CD4-positive, alpha-beta T cell (primary cell): ENCODE measurements around the gene ADARB2. TPM values are rescaled to one million over a fixed set of nuclear protein-coding genes. Genes with fewer than 3 reads are reported as not detected.

Experiments used
- ATAC-seq: fragments of 200-7000 bp; cut with Tn5 transposase; one replicate; pipeline ENCODE4 v1.10.0; 2022; ENCODE audit warnings: mild to moderate bottlenecking; ENCODE audit not compliant: poor library complexity
- CTCF ChIA-PET: fragments of 350-600 bp; sonication (Branson Sonifier 250); formaldehyde crosslinking; loops from one replicate; lab custom pipeline; 2021; ENCODE audit warnings: antibody characterized with exemption, inconsistent platforms; lab: Charles Lee
- POLR2A ChIA-PET: fragments of 350-600 bp; sonication (Branson Sonifier 250); formaldehyde crosslinking; loops from one replicate; lab custom pipeline; 2021; ENCODE audit warnings: antibody characterized with exemption, inconsistent platforms; lab: Charles Lee
- DNase-seq, 14 experiments: peaks; one replicate each; pipeline ENCODE4 v3.0.0-alpha.2; 2013 to 2020; ENCODE audit warnings: mixed read lengths in 2 of 14
- H3K27ac ChIP-seq, 2 donors: one replicate each; pipeline versions ENCODE4 v1.5.1 to v1.7.0; 2013; ENCODE audit warnings: low read length in 2 of 2, low read depth in 1 of 2, mild to moderate bottlenecking in 1 of 2
- H3K27me3 ChIP-seq, 2 experiments: 1 replicate in 1 of 2; 2 replicates in 1 of 2; pipeline versions ENCODE4 v1.6.1 to v1.7.0; 2013; ENCODE audit warnings: low read length in 2 of 2, control low read depth in 1 of 2, mild to moderate bottlenecking in 1 of 2, moderate library complexity in 1 of 2; ENCODE audit not compliant: insufficient read depth in 2 of 2, control insufficient read depth in 1 of 2
- H3K36me3 ChIP-seq: one replicate; pipeline ENCODE4 v1.6.1; 2013; ENCODE audit warnings: low read length, control low read depth; ENCODE audit not compliant: insufficient read depth
- H3K4me1 ChIP-seq: one replicate; pipeline ENCODE4 v1.6.1; 2013; ENCODE audit warnings: low read length, control low read depth; ENCODE audit not compliant: insufficient read depth
- H3K4me3 ChIP-seq: one replicate; pipeline ENCODE4 v1.5.1; 2013; ENCODE audit warnings: mild to moderate bottlenecking, low read length, moderate library complexity
- H3K9me3 ChIP-seq, 2 experiments: 1 replicate in 1 of 2; 2 replicates in 1 of 2; pipeline versions ENCODE4 v1.6.1 to v1.7.0; 2013; ENCODE audit warnings: low read length in 2 of 2, mild to moderate bottlenecking in 2 of 2, control low read depth in 1 of 2, moderate library complexity in 1 of 2; ENCODE audit not compliant: control insufficient read depth in 1 of 2, insufficient read depth in 1 of 2
- H3K27ac Mint-ChIP-seq: one replicate; pipeline ENCODE4 v1.8.0; 2020; ENCODE audit warnings: mixed read lengths
- H3K27me3 Mint-ChIP-seq: one replicate; pipeline ENCODE4 v1.8.0; 2021; ENCODE audit warnings: mixed read lengths
- H3K36me3 Mint-ChIP-seq: one replicate; pipeline ENCODE4 v1.8.0; 2021; ENCODE audit warnings: low read depth, mixed read lengths
- H3K4me1 Mint-ChIP-seq: one replicate; pipeline ENCODE4 v1.8.0; 2021; ENCODE audit warnings: low read depth, mixed read lengths
- H3K4me3 Mint-ChIP-seq: one replicate; pipeline ENCODE4 v1.8.0; 2020; ENCODE audit warnings: mild to moderate bottlenecking, mixed read lengths
- H3K9me3 Mint-ChIP-seq: one replicate; pipeline ENCODE4 v1.8.0; 2020; ENCODE audit warnings: mixed read lengths
- intact Hi-C, 2 experiments: fragments of 100-400 bp; cut with DNase I in 1 of 2; cut with micrococcal nuclease in 1 of 2; formaldehyde crosslinking; loops; one replicate each; pipeline versions ENCODE4 v1.15.1 to v1.9.0; 2023 to 2025; cut with DNase I, micrococcal nuclease
- total RNA-seq, 174 experiments: library from RNA in 2 of 174; stranded (reverse) in 2 of 174; gene quantifications; one replicate each; pipeline ENCODE4 v1.2.3 and lab custom pipeline; 2021 to 2026
- TF ChIP-seq, protein P1 (sequence below): fragments of 200-600 bp; IDR thresholded peaks from one replicate; pipeline ENCODE4 v1.8.0; 2022; ENCODE audit warnings: antibody characterized with exemption, mild to moderate bottlenecking

Gene ADARB2
- total RNA-seq, 2 experiments from 2014 or later, result 0.14 TPM; not detected in 1

GRCh38 chr10:1474376-1475097, 262.8 kb downstream of the ADARB2 start:
- Histone ChIP-seq H3K36me3 (no peaks in the 10 kb centered on the region), H3K4me3 (no peak overlapping the region), H3K9me3 (peaks cover 0 to 20% of the 10 kb centered on the region in 2 experiments), H3K27me3 (no peaks in the 10 kb centered on the region), H3K4me1 (no peaks in the 10 kb centered on the region), H3K27ac (no peak overlapping the region)
- DNase-seq, result no peak
- ChIA-PET POLR2A (no interaction called here), CTCF (no interaction called here)
- no peaks in the 10 kb centered on the region for H3K4me1 Mint-ChIP-seq
- peaks cover 12% of the 10 kb centered on the region for H3K27me3 Mint-ChIP-seq
- no peak overlapping the region for H3K27ac Mint-ChIP-seq
- no peak overlapping the region for H3K4me3 Mint-ChIP-seq
- no peaks in the 10 kb centered on the region for H3K36me3 Mint-ChIP-seq
- no peaks in the 10 kb centered on the region for H3K9me3 Mint-ChIP-seq
- intact Hi-C loops, result no loop called here
- TF ChIP-seq, protein P1, sequence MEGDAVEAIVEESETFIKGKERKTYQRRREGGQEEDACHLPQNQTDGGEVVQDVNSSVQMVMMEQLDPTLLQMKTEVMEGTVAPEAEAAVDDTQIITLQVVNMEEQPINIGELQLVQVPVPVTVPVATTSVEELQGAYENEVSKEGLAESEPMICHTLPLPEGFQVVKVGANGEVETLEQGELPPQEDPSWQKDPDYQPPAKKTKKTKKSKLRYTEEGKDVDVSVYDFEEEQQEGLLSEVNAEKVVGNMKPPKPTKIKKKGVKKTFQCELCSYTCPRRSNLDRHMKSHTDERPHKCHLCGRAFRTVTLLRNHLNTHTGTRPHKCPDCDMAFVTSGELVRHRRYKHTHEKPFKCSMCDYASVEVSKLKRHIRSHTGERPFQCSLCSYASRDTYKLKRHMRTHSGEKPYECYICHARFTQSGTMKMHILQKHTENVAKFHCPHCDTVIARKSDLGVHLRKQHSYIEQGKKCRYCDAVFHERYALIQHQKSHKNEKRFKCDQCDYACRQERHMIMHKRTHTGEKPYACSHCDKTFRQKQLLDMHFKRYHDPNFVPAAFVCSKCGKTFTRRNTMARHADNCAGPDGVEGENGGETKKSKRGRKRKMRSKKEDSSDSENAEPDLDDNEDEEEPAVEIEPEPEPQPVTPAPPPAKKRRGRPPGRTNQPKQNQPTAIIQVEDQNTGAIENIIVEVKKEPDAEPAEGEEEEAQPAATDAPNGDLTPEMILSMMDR, result no peak
- ATAC-seq, result no peak

DNA sequence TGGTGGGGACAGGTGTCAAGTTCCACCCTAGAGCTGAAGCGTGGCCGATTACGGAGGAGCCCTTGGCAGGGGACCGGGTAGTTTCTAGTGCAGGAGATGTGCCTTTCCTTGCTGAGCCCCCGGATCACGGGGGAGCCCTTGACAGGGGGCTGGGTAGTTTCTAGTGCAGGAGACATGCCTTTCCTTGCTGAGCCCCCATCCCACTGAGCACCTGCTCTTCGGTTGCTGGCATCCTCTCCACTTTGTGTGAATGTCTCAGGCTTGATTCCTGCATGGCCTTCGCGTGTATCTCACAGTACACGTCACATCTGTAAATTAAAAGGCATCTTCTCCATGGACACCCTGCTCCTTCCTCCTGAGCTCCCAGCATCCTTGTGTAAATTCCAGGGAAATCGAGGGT, 263.5 kb downstream of the ADARB2 start:
- Histone ChIP-seq H3K9me3 (peaks cover 0 to 20% of the 10 kb centered on the region in 2 experiments), H3K27ac (no peak overlapping the region), H3K36me3 (no peaks in the 10 kb centered on the region), H3K4me1 (no peaks in the 10 kb centered on the region), H3K27me3 (no peaks in the 10 kb centered on the region), H3K4me3 (no peak overlapping the region)
- ATAC-seq (no peak), DNase-seq (no peak)
- Mint-ChIP-seq H3K4me1 (no peaks in the 10 kb centered on the region), H3K36me3 (no peaks in the 10 kb centered on the region), H3K27ac (no peak overlapping the region), H3K9me3 (no peaks in the 10 kb centered on the region), H3K4me3 (no peak overlapping the region), H3K27me3 (peaks cover 12% of the 10 kb centered on the region)
- CTCF ChIA-PET, result no interaction called here
- intact Hi-C loops, result no loop called here
- POLR2A ChIA-PET, result no interaction called here
- TF ChIP-seq, protein P1, result no peak

GRCh38 chr10:1472178-1472958, 265.0 kb downstream of the ADARB2 start:
- Histone ChIP-seq H3K4me3 (no peak overlapping the region), H3K36me3 (no peaks in the 10 kb centered on the region), H3K4me1 (no peaks in the 10 kb centered on the region), H3K9me3 (peaks cover 0 to 15% of the 10 kb centered on the region in 2 experiments), H3K27ac (no peak overlapping the region), H3K27me3 (no peaks in the 10 kb centered on the region)
- intact Hi-C loops, result no loop called here
- no peaks in the 10 kb centered on the region for H3K9me3 Mint-ChIP-seq
- ChIA-PET POLR2A (no interaction called here), CTCF (no interaction called here)
- no peak for DNase-seq
- ATAC-seq, result no peak
- no peak overlapping the region for H3K27ac Mint-ChIP-seq
- H3K27me3 Mint-ChIP-seq, result peaks cover 11% of the 10 kb centered on the region
- TF ChIP-seq, protein P1, result no peak
- no peaks in the 10 kb centered on the region for H3K36me3 Mint-ChIP-seq
- H3K4me1 Mint-ChIP-seq, result no peaks in the 10 kb centered on the region
- no peak overlapping the region for H3K4me3 Mint-ChIP-seq
